ENCODE data around the gene POU2F3. TPM values are rescaled to one million over a fixed set of nuclear protein-coding genes. Genes with fewer than 3 reads are reported as not detected.

The POU2F3 gene
- polyA plus RNA-seq, 3 donors, result 0.37 to 0.54 TPM; not detected in 1

DNA sequence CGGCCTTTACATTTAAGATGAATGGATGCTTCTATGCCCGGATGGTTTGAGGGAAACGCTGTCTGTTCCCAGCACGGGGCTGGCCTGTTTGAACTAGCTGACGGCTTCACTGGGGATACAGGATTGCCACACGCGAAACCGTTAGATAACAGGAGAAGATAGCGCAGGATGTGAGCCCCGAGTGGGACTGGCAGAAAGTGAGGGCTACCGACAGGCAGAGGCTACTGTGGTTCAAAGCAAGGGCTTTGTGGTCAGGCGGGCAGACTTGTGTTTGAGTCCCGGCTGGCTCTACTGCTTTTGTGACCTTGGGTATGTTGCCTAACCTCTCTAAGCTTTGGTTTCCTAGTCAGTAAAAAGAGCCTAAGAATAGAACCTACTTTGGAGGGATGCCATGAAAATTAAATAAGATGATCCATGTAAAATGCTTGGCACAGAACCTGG lies 31.9 kb upstream of the POU2F3 start:
- peak overlapping the region; percentile 66 to 77 for H3K4me3 Mint-ChIP-seq
- WGBS (ENCODE audit: insufficient coverage), result under 1% methylated on average over 12 of the region's 13 CpGs
- H3K4me1 Mint-ChIP-seq, result peaks cover 68% of the 10 kb centered on the region
- peaks cover 56 to 66% of the 10 kb centered on the region in 2 donors for H3K4me1 ChIP-seq (ENCODE audit: control insufficient read depth in 1 of 2, insufficient read depth in 2 of 2, low read length in 2 of 2)
- peak overlapping the region; percentile 93 to 99 (median 98) for H3K27ac Mint-ChIP-seq
- H3K4me2 ChIP-seq (replicated peaks; ENCODE audit: extremely low read depth, low read length, poor library complexity, severe bottlenecking), result peak overlapping the region; percentile 48
- H3K36me3 ChIP-seq (replicated peaks in 1 of 2; ENCODE audit: control insufficient read depth in 1 of 2, insufficient read depth in 2 of 2, low read length in 2 of 2), result no peaks in the 10 kb centered on the region
- H3K36me3 Mint-ChIP-seq, result peaks cover 5 to 8% of the 10 kb centered on the region in 2 donors
- H3K4me3 ChIP-seq (replicated peaks in 1 of 3; ENCODE audit: low read depth in 2 of 3, low read length in 3 of 3), result peak overlapping the region in 1 of 3 experiments; percentile 37
- peak overlapping the region; percentile 81 for H3K9ac ChIP-seq (ENCODE audit: insufficient read depth, low read length, poor library complexity, severe bottlenecking)
- H3K9me3 ChIP-seq (replicated peaks in 1 of 2; ENCODE audit: control insufficient read depth in 1 of 2, insufficient read depth in 1 of 2, low read length in 2 of 2), result no peaks in the 10 kb centered on the region
- TF ChIP-seq, protein P1, sequence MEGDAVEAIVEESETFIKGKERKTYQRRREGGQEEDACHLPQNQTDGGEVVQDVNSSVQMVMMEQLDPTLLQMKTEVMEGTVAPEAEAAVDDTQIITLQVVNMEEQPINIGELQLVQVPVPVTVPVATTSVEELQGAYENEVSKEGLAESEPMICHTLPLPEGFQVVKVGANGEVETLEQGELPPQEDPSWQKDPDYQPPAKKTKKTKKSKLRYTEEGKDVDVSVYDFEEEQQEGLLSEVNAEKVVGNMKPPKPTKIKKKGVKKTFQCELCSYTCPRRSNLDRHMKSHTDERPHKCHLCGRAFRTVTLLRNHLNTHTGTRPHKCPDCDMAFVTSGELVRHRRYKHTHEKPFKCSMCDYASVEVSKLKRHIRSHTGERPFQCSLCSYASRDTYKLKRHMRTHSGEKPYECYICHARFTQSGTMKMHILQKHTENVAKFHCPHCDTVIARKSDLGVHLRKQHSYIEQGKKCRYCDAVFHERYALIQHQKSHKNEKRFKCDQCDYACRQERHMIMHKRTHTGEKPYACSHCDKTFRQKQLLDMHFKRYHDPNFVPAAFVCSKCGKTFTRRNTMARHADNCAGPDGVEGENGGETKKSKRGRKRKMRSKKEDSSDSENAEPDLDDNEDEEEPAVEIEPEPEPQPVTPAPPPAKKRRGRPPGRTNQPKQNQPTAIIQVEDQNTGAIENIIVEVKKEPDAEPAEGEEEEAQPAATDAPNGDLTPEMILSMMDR (IDR thresholded peaks at IDR 0.05), result no peak
- intact Hi-C loops (cut with micrococcal nuclease), result no loop called here
- peak overlapping the region; percentile 74 for H2AFZ ChIP-seq (ENCODE audit: insufficient read depth, low read depth, low read length, poor library complexity, severe bottlenecking)
- H3K27me3 ChIP-seq (ENCODE audit: control insufficient read depth in 2 of 2, insufficient read depth in 2 of 2, low read length in 2 of 2), result no peaks in the 10 kb centered on the region
- peaks cover 1 to 7% (median 6%) of the 10 kb centered on the region in 3 donors for H3K27me3 Mint-ChIP-seq (ENCODE audit: low read depth in 3 of 3)
- peak overlapping the region; percentile 83 to 96 for H3K27ac ChIP-seq (ENCODE audit: low read depth in 1 of 2, low read length in 2 of 2)
- H3K9me3 Mint-ChIP-seq, result no peaks in the 10 kb centered on the region
- peaks cover 16% of the 10 kb centered on the region for H4K20me1 ChIP-seq (ENCODE audit: insufficient read depth, low read length)
- peak; percentile 63 to 85 (median 75) for DNase-seq
- peaks cover 27% of the 10 kb centered on the region for H3K79me2 ChIP-seq (ENCODE audit: insufficient read depth, low read length)

DNA sequence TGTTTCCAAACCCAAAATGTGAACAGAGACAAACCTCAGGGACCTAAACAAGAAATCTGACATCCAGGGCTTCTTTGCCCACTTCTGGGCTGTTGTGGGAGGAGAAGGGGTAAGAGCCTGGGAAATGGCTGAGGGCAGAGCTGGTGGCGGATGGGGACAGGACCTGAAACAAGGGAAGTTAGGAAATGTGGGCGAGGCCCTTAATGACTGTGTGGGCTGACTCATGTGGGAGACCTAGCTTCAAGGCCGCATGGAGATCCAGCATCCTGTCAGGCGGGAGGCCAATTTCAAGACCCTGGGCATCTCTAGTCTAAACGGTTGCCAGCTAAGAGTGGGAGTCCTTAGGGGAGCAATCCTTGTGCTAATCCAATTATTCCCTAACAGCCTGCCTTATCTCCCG lies 31.2 kb upstream of the POU2F3 start:
- DNase-seq, result peak; percentile 94 to 98 (median 97)
- H3K9me3 Mint-ChIP-seq, result no peaks in the 10 kb centered on the region
- H3K27me3 Mint-ChIP-seq (ENCODE audit: low read depth in 3 of 3), result peaks cover 1 to 7% (median 6%) of the 10 kb centered on the region in 3 donors
- WGBS (ENCODE audit: insufficient coverage), result 0% methylated on average over 2 of the region's 6 CpGs
- H3K9ac ChIP-seq (ENCODE audit: insufficient read depth, low read length, poor library complexity, severe bottlenecking), result peak overlapping the region; percentile 81
- peaks cover 59 to 71% of the 10 kb centered on the region in 2 donors for H3K4me1 ChIP-seq (ENCODE audit: control insufficient read depth in 1 of 2, insufficient read depth in 2 of 2, low read length in 2 of 2)
- H3K4me3 Mint-ChIP-seq, result peak overlapping the region; percentile 77 to 82
- H3K4me2 ChIP-seq (replicated peaks; ENCODE audit: extremely low read depth, low read length, poor library complexity, severe bottlenecking), result peak overlapping the region; percentile 48
- peak overlapping the region; percentile 35 for H2AFZ ChIP-seq (ENCODE audit: insufficient read depth, low read depth, low read length, poor library complexity, severe bottlenecking)
- TF ChIP-seq, protein P1 (IDR thresholded peaks at IDR 0.05), result no peak
- peak overlapping the region; percentile 93 to 99 (median 98) for H3K27ac Mint-ChIP-seq
- no peaks in the 10 kb centered on the region for H3K9me3 ChIP-seq (replicated peaks in 1 of 2; ENCODE audit: control insufficient read depth in 1 of 2, insufficient read depth in 1 of 2, low read length in 2 of 2)
- H3K79me2 ChIP-seq (ENCODE audit: insufficient read depth, low read length), result peaks cover 34% of the 10 kb centered on the region
- no peaks in the 10 kb centered on the region for H3K27me3 ChIP-seq (ENCODE audit: control insufficient read depth in 2 of 2, insufficient read depth in 2 of 2, low read length in 2 of 2)
- H4K20me1 ChIP-seq (ENCODE audit: insufficient read depth, low read length), result peaks cover 23% of the 10 kb centered on the region
- peaks cover 11 to 13% of the 10 kb centered on the region in 2 donors for H3K36me3 Mint-ChIP-seq
- H3K36me3 ChIP-seq (replicated peaks in 1 of 2; ENCODE audit: control insufficient read depth in 1 of 2, insufficient read depth in 2 of 2, low read length in 2 of 2), result no peaks in the 10 kb centered on the region
- peaks cover 74% of the 10 kb centered on the region for H3K4me1 Mint-ChIP-seq
- peak overlapping the region in 1 of 3 experiments; percentile 37 for H3K4me3 ChIP-seq (replicated peaks in 1 of 3; ENCODE audit: low read depth in 2 of 3, low read length in 3 of 3)
- intact Hi-C loops (cut with micrococcal nuclease), result no loop called here
- peak overlapping the region; percentile 83 to 96 for H3K27ac ChIP-seq (ENCODE audit: low read depth in 1 of 2, low read length in 2 of 2)

Measured in CD14-positive monocyte (primary cell).